HG02885 (cell line): ENCODE results near the gene SPATA20.

Experiments used
- ATAC-seq: cut with Tn5 transposase; IDR thresholded peaks from one replicate; pipeline ENCODE4 v1.9.1; 2021; ENCODE audit warnings: mild to moderate bottlenecking; ENCODE audit not compliant: unreplicated experiment, poor library complexity

The SPATA20 gene

DNA sequence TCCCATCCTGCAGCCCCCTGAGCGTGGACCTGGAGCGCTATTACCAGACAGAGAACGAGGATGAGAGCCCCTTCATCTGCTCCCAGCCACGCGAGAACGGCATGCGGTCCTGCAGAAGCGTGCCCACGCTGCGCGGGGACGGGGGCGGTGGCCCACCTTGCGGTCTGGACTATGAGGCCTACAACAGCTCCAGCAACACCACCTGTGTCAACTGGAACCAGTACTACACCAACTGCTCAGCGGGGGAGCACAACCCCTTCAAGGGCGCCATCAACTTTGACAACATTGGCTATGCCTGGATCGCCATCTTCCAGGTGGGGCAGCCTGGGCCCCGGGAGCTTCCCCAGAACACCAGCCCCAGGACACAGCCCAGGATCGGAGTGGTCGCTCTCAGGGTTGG is 25.6 kb downstream of the SPATA20 start:
- ATAC-seq, result no peak

- no peak for ATAC-seq
Observed at GRCh38 chr17:50573866-50574611, 27.1 kb downstream of the SPATA20 start.

GRCh38 chr17:50575581-50576210 is 28.7 kb downstream of the SPATA20 start:
- no peak for ATAC-seq

DNA sequence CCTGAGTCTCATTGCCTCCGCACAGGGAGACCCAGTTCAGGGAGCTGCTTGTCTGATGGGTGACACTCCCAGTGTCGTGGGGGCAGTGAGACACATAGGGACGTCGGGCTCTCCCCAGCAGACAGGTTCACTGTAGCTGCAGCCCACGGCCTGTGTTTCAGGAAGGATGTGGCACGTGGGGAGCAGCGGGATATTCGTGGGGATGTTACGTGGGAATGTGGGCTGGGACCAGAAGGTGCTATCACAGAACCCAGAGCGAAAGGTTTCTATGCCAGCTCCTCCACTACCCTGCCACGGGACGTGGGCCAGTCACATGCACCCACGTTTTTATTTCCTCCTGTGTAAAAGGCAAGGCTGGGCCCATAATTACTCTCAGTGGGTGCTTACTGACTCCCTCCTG is 29.9 kb downstream of the SPATA20 start:
- ATAC-seq, result no peak

GRCh38 chr17:50577451-50577954 is 30.5 kb downstream of the SPATA20 start:
- ATAC-seq, result no peak

- ATAC-seq, result no peak
Observed at GRCh38 chr17:50578173-50578572, 31.2 kb downstream of the SPATA20 start.

DNA sequence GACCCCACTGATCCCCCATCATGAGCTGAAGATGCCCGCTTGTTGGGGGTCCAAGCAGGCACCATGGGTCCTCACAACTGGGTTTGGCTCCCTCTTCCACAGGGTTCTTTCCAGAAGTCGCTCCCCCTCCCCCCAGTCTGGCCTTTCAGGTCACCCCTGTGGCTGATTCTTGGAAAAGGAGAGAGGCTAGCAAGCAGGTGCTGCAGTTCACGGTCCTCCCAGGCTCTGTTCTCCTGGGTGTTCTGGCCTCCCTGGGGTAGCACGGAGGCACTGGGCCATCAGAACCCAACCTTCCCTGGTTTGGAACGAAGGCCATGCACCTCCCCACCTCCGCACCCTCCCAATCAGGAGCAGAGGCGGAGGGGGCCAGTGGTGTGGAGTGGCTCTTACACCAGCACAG is 32.4 kb downstream of the SPATA20 start:
- ATAC-seq, result no peak

GRCh38 chr17:50580646-50581045 is 33.7 kb downstream of the SPATA20 start:
- ATAC-seq, result no peak

- no peak for ATAC-seq
Observed at GRCh38 chr17:50581316-50581715, 34.3 kb downstream of the SPATA20 start.

- no peak for ATAC-seq
Observed at GRCh38 chr17:50582741-50583140, 35.8 kb downstream of the SPATA20 start.

- ATAC-seq, result no peak
Observed at GRCh38 chr17:50583641-50584040, 36.7 kb downstream of the SPATA20 start.

DNA sequence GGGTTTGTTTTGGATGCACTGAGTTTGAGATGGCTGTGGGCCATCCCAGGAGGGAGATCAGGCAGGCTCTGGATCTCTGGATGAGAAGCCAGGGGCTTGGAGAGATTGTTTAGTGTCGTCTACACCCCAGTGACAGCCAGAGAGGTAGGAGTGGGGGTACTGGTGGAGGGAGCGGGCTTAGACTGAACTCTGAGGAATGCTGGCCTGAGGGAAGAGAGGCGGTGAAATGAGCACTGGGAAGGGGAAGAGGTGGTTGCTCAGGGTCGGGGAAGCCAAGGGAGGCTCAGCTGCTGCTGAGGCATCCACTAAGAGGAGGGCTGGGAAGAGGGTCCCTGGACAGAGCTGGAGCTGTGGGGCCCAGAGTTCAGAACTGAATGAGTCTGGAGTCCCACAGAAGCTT is 37.1 kb downstream of the SPATA20 start:
- ATAC-seq, result no peak

DNA sequence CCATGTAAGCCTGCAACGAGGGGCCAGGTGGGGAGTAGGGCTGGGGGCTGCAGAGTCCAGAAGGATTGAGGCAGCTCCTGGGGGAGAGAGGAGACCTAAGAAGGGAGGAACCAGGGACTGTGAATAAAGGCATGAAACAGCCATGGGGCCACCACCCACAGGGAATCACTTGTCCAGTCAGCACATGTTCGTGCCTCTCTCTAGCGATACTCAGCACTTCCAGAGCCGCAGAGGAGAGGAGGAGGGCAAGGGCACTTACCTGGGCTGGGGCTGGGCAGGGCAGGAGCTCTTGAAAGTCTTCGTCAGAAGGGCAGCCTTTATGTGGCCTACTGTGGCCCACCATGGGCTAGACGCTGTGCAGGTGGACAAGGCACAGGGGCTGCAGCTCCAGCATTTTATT is 37.8 kb downstream of the SPATA20 start:
- ATAC-seq, result no peak

GRCh38 chr17:50585346-50585745 is 38.4 kb downstream of the SPATA20 start:
- ATAC-seq, result no peak

DNA sequence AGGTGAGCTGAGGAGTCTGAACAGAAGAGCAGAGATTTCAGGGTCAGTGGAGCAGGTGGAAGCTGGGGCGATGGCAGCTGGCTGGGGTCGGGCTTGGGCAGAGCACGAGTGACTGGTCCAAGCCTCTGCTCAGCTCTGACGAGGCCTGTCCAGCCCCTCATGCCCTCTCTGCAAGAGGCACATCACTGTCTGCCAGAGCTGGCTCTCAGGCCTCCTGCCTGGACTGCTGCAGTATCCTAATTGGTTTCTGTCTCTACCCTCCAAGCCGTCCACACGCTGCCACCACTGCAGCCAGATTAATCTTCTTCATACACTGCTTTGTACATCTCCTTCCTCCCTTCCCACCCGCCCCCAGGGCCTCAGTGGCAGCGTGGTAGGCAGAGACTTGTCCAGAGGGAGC is 38.9 kb downstream of the SPATA20 start:
- no peak for ATAC-seq

- ATAC-seq, result no peak
Observed at GRCh38 chr17:50586421-50587247, 39.7 kb downstream of the SPATA20 start.

- no peak for ATAC-seq
Observed at GRCh38 chr17:50587571-50587970, 40.6 kb downstream of the SPATA20 start.

- ATAC-seq, result no peak
Observed at GRCh38 chr17:50588391-50589049, 41.5 kb downstream of the SPATA20 start.

DNA sequence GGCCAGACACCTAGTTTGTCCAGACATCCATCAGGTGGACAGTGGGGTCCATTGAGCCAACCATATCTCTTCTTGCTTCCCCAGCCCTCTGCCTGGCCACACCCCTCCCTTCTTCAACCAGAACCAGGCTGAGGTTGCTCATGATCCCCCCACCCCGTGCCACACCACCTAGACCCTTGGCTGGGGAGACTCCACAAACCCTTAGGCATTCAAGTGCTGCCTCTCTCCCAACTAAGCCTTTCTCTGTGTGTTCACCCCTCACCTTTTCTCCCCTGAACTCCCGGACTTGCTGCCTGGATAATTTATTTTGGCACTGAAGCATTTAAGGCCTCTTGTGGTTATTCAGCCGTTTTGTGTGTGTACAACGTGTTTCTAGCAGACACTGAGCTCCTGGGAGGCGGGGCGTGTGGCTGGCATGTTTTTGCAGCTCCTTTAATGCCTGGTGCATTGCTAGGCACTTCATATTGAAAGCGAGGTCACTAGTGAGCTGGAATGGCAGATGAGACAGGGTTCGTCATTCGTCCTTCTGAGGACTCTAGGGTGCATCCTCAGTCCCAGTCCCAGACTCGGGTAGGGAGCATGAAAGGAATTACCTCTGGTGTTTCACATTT is 42.2 kb downstream of the SPATA20 start:
- no peak for ATAC-seq
